WTC11 (cell line): ENCODE data around the gene AFF3. TPM values are rescaled to one million over a fixed set of nuclear protein-coding genes. Genes with fewer than 3 reads are reported as not detected.

Experiments
- ATAC-seq: fragments of 200-7000 bp; cut with Tn5 transposase; 2 replicates; pipeline ENCODE4 v1.10.0; 2021; ENCODE audit warnings: mild to moderate bottlenecking, moderate library complexity
- CTCF ChIA-PET: fragments of 300-600 bp; sonication (Branson Sonifier 250); formaldehyde crosslinking; loops from one replicate; lab custom pipeline; 2021; ENCODE audit warnings: antibody characterized with exemption; lab: Charles Lee
- POLR2A ChIA-PET: fragments of 350-600 bp; sonication (Branson Sonifier 250); formaldehyde crosslinking; loops from one replicate; lab custom pipeline; 2021; ENCODE audit warnings: antibody characterized with exemption; lab: Charles Lee
- DNase-seq: peaks from one replicate; pipeline ENCODE4 v3.0.0; 2021; ENCODE audit warnings: low spot score
- H3K27ac Mint-ChIP-seq: 2 replicates; pipeline ENCODE4 v1.8.0; 2021; ENCODE audit warnings: mixed read lengths
- H3K27me3 Mint-ChIP-seq: 2 replicates; pipeline ENCODE4 v1.8.0; 2021; ENCODE audit warnings: low read depth, mild to moderate bottlenecking, moderate library complexity, mixed read lengths
- H3K36me3 Mint-ChIP-seq: 2 replicates; pipeline ENCODE4 v1.8.0; 2021; ENCODE audit warnings: mixed read lengths
- H3K4me1 Mint-ChIP-seq: 2 replicates; pipeline ENCODE4 v1.8.0; 2022; ENCODE audit warnings: mixed read lengths
- H3K4me3 Mint-ChIP-seq: 2 replicates; pipeline ENCODE4 v1.8.0; 2021; ENCODE audit warnings: mild to moderate bottlenecking, moderate library complexity, mixed read lengths
- H3K9me3 Mint-ChIP-seq: 2 replicates; pipeline ENCODE4 v1.8.0; 2021; ENCODE audit warnings: mixed read lengths
- E2F1 ChIP-seq: sonication (generic); formaldehyde crosslinking; IDR thresholded peaks from 2 replicates; pipeline ENCODE4 v1.8.0; 2022; ENCODE audit warnings: mild to moderate bottlenecking, missing genetic modification reagents
- E2F4 ChIP-seq: sonication (generic); formaldehyde crosslinking; IDR thresholded peaks from 2 replicates; pipeline ENCODE4 v1.8.1; 2022; ENCODE audit warnings: low read depth, mild to moderate bottlenecking, moderate library complexity, missing genetic modification reagents, borderline replicate concordance
- ERG ChIP-seq: fragments of 250-450 bp; sonication (Bioruptor Pico); IDR thresholded peaks from 2 replicates; pipeline ENCODE4 v1.8.0; 2021; ENCODE audit warnings: mild to moderate bottlenecking
- ESRRA ChIP-seq: sonication (generic); formaldehyde crosslinking; IDR thresholded peaks from 2 replicates; pipeline ENCODE4 v1.8.1; 2022; ENCODE audit warnings: mild to moderate bottlenecking, missing genetic modification reagents, borderline replicate concordance
- FOXP4 ChIP-seq: sonication (generic); formaldehyde crosslinking; IDR thresholded peaks from 2 replicates; pipeline ENCODE4 v1.8.0; 2022; ENCODE audit warnings: mild to moderate bottlenecking, missing genetic modification reagents
- GTF2I ChIP-seq: fragments of 250-450 bp; sonication (Bioruptor Pico); conservative IDR thresholded peaks from 2 replicates; pipeline ENCODE4 v1.4.0; 2021; ENCODE audit warnings: mild to moderate bottlenecking
- HMGA2 ChIP-seq: fragments of 250-450 bp; sonication (Bioruptor Pico); IDR thresholded peaks from 2 replicates; pipeline ENCODE4 v1.4.0; 2021; ENCODE audit warnings: mild to moderate bottlenecking, moderate library complexity
- IRF1 ChIP-seq: sonication (generic); formaldehyde crosslinking; IDR thresholded peaks from 2 replicates; pipeline ENCODE4 v1.8.0; 2023; ENCODE audit warnings: missing genetic modification reagents
- MXD4 ChIP-seq: fragments of 250-450 bp; sonication (Bioruptor Pico); IDR thresholded peaks from 2 replicates; pipeline ENCODE4 v1.8.0; 2021; ENCODE audit warnings: mild to moderate bottlenecking, moderate library complexity, borderline replicate concordance
- PREB ChIP-seq: sonication (generic); formaldehyde crosslinking; IDR thresholded peaks from 2 replicates; pipeline ENCODE4 v1.8.1; 2022; ENCODE audit warnings: mild to moderate bottlenecking, missing genetic modification reagents, moderate library complexity, borderline replicate concordance
- RELA ChIP-seq: sonication (generic); formaldehyde crosslinking; IDR thresholded peaks from 2 replicates; pipeline ENCODE4 v1.8.1; 2022; ENCODE audit warnings: missing genetic modification reagents, mild to moderate bottlenecking, borderline replicate concordance
- RORB ChIP-seq: fragments of 250-450 bp; sonication (Bioruptor Pico); IDR thresholded peaks from 2 replicates; pipeline ENCODE4 v1.9.0; 2021; ENCODE audit warnings: mild to moderate bottlenecking
- TEAD1 ChIP-seq: sonication (generic); formaldehyde crosslinking; IDR thresholded peaks from 2 replicates; pipeline ENCODE4 v1.8.0; 2022; ENCODE audit warnings: mild to moderate bottlenecking, missing genetic modification reagents
- TP53 ChIP-seq: sonication (generic); formaldehyde crosslinking; IDR thresholded peaks from 2 replicates; pipeline ENCODE4 v1.8.1; 2023; ENCODE audit warnings: mild to moderate bottlenecking, missing genetic modification reagents
- ZNF416 ChIP-seq: fragments of 250-450 bp; sonication (Bioruptor Pico); IDR thresholded peaks from 2 replicates; pipeline ENCODE4 v1.9.0; 2021; ENCODE audit warnings: mild to moderate bottlenecking, inconsistent platforms
- ZNF425 ChIP-seq: fragments of 250-450 bp; sonication (Bioruptor Pico); conservative IDR thresholded peaks from 2 replicates; pipeline ENCODE4 v1.9.0; 2021; ENCODE audit warnings: mild to moderate bottlenecking
- total RNA-seq: library from RNA; stranded (reverse); gene quantifications from 3 replicates; pipeline ENCODE4 v1.2.3, GENCODE V29; 2021

The AFF3 gene
- total RNA-seq, 1 experiment from 2014 or later = 1.2 TPM

- TF ChIP-seq E2F4 (CRISPR knock-in tag) (no peak), RELA (CRISPR knock-in tag) (no peak), ESRRA (CRISPR knock-in tag) (no peak), TP53 (CRISPR knock-in tag) (no peak), HMGA2 (CRISPR knock-in tag) (no peak), GTF2I (CRISPR knock-in tag) (no peak), TEAD1 (CRISPR knock-in tag) (no peak)
These were observed 300.6 kb downstream of the AFF3 start (continued) for GRCh38 chr2:99841749-99842148.

- Mint-ChIP-seq H3K27ac (no peak overlapping the region), H3K4me3 (no peak overlapping the region), H3K36me3 (no peaks in the 10 kb centered on the region), H3K27me3 (no peaks in the 10 kb centered on the region), H3K4me1 (0 out of 2 replicates have a peak, but pooled peaks cover 3% of the 10 kb centered on the region), H3K9me3 (no peaks in the 10 kb centered on the region)
- DNase-seq (no peak), ATAC-seq (no peak)
- ChIA-PET CTCF (interaction anchor here (1.0 to 1.3 kb wide), 2 partner anchors 250 to 399 kb away, joined by 3 read pairs; no protein-coding TSS in a partner anchor), POLR2A (no interaction called here)
- TF ChIP-seq FOXP4 (CRISPR knock-in tag) = no peak
- no peak for TF ChIP-seq HMGA2 (CRISPR knock-in tag)
- no peak for TF ChIP-seq ZNF416
- TF ChIP-seq PREB (CRISPR knock-in tag) = no peak
- TF ChIP-seq E2F1 (CRISPR knock-in tag) = no peak
These were observed 301.6 kb downstream of the AFF3 start for GRCh38 chr2:99840831-99841230.

GRCh38 chr2:99836690-99837605 lies 305.4 kb downstream of the AFF3 start:
- CTCF ChIA-PET = no interaction called here
- H3K27ac Mint-ChIP-seq = no peak overlapping the region
- H3K27me3 Mint-ChIP-seq = peaks cover 2% of the 10 kb centered on the region; the same call in 1 of the 2 replicates
- POLR2A ChIA-PET = no interaction called here
- H3K9me3 Mint-ChIP-seq = no peaks in the 10 kb centered on the region
- H3K4me3 Mint-ChIP-seq = no peak overlapping the region
- ATAC-seq = no peak
- no peaks in the 10 kb centered on the region for H3K36me3 Mint-ChIP-seq
- 0 out of 2 replicates have a peak, but pooled peaks cover 3% of the 10 kb centered on the region for H3K4me1 Mint-ChIP-seq
- no peak for DNase-seq
- TF ChIP-seq ERG (CRISPR knock-in tag) (no peak), E2F1 (CRISPR knock-in tag) (no peak), GTF2I (CRISPR knock-in tag) (no peak), RORB (CRISPR knock-in tag) (no peak), ZNF425 (CRISPR knock-in tag) (no peak), FOXP4 (CRISPR knock-in tag) (no peak), MXD4 (no peak), IRF1 (CRISPR knock-in tag) (no peak)
